ENCODE results near the gene ST6GAL1.

Gene ST6GAL1

DNA sequence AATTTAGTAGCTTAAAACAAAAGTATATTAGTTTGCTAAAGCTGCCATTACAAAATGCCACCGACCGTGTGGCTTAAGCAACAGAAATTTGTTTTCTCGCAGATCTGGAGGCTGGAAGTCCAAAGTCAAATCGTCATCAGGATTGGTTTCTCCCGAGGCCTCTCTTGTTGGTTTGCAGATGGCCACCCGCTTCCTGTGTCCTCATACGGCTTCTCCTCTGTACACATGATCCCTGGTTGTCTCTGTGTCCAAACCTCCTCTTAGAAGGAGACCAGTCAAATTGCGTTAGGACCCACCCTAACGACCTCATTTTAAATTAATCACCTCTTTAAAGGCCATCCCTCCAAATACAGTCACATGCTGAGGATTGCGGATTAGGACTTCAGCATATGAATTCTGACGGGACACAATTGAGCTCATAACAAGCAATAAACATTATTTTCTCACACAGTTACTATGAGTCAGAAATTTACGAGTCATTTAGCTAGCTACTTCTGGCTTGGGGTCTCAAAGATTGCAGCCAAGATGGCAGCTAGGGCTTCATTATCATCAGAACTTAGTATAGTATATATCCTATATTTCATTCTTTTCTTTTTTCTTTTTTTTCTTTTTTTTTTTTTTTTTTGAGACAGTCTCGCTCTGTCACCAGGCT, 150.6 kb downstream of the ST6GAL1 start:
- DNase-seq = no peak

DNA sequence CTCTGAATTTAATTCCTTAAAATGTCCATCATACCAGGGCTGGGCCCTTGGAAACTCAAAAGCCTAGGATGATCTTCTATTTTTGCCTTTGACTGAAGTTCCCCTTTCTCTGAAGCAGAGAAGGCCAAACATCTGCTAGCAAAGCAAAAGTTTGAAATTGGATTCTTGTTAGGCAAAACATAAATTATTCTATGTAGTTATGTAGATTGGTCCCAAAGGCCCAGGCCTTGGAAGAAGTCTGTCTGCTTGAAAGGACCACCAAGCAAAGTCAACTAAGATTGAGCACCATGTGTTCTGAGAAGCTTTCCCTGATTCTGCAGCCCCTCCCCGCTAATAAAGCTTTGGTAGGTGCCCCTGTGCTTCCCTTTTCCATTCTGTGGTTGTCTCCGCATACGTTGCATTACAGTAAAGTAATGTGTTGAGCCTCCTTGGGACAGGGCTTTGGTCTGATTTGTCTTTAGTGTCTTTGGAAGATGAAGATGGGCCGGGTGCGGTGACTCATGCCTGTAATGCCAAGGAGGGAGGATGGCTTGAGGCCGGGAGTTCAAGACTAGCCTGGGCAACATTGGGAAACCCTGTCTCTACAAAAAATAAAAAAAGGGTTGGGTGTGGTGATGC, 152.5 kb downstream of the ST6GAL1 start:
- no peak for DNase-seq

- no peak for DNase-seq
Measured at GRCh38 chr3:187084126-187084525, 153.8 kb downstream of the ST6GAL1 start.

- no peak for DNase-seq
Measured at GRCh38 chr3:187084580-187084979, 154.3 kb downstream of the ST6GAL1 start.

- no peak for DNase-seq
Measured at GRCh38 chr3:187085021-187085666, 154.8 kb downstream of the ST6GAL1 start.

DNA sequence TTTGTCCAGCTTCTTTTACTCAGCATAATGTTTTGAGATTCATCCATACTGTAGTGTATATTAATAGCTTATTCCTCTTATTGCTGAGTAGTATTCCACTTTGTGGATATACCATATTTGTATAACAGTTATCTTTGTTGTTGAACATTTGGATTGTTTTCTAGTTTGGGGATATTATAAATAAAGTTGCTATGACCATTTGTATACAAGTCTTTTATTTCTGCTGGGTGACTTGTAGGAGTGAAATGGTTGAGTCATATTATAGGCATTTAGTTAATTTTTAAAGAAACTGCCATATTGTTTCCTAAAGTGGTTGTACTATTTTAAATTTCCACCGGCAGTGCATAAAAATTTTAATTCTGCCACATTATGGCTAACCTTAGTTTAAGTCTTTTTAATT, 155.6 kb downstream of the ST6GAL1 start:
- no peak for DNase-seq

DNA sequence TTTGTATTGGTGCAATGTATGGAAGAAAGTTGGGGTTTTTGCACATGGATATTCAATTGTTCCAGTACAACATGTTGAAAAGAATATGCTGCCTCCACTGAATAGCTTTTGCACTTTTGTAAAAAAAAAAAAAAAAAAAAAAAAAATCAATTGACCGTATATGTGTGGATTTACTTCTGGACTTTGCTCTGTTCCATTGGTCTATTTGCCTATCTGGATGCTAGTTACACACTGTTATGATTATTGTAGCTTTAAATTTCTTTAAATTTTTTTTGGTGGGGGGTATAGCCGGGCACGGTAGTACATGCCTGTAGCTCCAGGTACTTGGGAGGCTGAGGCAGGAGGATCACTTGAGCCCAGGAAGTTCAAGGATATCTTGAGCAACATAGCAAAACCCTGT, 156.5 kb downstream of the ST6GAL1 start:
- no peak for DNase-seq

GRCh38 chr3:187088701-187089100, 158.4 kb downstream of the ST6GAL1 start:
- no peak for DNase-seq

DNA sequence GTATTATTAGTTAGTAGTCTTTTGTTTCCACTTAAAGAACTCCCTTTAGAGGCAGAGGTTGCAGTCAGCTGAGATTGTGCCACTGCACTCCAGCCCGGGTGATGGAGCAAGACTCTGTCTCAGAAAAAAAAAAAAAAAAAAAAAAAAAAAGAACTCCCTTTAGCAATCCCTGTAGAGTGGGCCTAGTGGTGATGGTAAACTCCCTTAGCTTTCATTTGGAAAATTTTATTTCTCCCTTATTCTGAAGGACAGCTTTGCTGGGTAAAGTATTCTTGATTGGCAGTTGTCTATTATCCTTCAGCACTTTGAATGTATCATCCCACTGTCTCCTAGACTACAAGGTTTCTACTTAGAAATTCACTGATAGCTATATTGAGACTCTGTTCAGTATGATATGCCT, 163.0 kb downstream of the ST6GAL1 start:
- no peak for DNase-seq

DNA sequence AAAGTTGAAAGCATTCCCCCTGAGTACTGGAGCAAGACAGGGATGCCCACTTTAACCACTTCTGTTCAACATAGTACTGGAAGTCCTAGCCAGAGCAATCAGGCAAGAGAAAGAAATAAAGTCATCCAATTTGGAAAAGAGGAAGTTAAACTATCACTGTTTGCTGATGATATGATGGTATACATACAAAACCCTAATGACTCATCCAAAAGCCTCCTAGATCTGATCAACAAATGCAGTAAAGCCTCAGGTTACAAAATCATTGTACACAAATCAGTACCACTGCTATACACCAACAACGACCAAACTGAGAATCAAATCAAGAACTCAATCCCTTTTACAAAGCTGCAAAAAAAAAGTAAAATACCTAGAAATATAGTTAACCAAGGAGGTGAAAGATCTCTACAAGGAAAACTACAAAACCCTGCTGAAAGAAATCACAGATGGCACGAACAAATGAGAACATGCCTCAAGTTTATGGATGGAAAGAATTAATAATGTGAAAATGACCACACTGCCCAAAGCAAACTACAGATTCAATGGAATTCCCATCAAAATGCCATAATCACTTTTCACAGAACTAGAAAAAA, 168.7 kb downstream of the ST6GAL1 start:
- DNase-seq = no peak

DNA sequence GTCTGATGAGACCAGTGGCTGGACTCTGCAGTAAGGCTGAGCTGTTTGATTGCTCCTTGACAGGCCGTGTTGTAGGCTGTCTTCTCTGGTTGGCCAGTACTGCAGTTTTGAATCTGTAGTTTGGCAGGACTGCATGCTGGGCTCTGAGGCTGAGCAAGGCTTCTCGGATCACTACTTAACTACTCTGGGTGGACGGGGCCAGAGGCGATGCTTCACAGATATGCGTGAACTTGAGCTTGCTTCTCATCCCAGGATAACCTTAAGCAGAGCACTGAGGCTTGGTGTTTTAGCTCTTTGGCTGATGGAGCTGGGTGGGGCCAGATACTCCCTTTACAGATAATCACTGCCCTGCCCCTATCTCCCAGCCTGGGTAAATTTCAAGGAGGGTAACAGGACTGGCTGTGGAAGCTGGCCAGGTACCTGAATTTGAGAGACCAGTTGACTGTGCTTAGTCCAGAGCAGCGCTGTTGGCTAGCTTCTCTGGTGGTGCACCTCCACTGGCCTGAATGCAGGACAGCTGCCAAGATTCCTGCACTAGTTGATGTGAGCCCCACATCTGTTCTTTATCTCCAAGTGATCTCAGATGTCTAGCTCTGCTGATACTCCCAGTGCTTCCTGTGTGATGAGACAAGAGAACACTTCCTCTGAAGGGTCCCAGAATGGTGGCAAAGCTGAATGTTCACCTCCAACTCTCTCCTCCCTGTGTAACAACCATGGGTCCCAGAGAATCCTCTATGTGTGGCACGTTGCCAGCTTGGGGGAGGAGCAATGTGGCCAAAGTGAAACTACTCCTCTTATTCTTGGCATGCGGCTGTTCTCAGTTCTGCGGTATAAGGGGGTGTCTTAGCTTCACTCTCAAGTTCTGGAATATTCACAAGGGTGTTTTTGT, 171.1 kb downstream of the ST6GAL1 start:
- peak; percentile 35 for DNase-seq

GRCh38 chr3:187102073-187102634, 171.8 kb downstream of the ST6GAL1 start:
- no peak for DNase-seq

- DNase-seq = no peak
Measured at GRCh38 chr3:187103251-187103650, 172.9 kb downstream of the ST6GAL1 start.

DNA sequence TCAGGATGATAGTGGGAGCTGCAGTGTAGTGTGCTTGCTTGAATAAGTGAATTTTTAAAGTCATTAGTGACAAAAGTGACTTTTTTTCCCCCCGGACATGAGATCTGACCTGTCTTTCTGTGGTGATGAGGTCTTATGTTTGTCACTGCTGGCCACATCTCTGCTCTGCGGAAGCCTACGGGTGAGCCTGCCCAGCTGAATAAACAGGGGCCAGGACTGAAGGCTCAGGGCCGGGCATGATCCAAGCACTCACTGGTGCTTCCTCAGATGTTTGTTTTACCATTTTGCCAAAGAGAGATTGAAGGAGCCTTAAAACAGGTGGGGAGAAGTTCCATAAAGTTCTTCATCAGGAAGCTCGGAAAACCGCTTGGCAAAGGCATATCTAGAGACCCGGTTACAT, 174.0 kb downstream of the ST6GAL1 start:
- DNase-seq = no peak

DNA sequence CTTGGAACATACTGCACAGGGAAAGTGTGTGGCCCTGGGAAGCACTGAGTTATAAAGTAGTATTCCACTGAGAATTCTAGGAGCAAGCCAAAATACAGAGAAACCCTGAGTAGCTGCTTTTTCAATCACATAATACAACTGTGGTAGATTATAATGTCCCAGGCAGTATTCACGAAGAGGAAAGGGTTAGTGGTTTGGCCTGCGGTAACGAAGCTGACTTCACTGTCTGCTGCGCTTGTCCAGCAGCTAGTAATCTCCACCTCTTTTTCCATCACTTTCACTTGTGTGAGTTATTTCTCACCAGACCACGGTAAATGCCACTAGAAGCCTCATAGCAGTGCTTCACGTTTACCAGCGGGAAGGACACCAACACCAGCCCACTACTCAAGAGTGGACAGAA, 174.6 kb downstream of the ST6GAL1 start:
- no peak for DNase-seq

- no peak for DNase-seq
Measured at GRCh38 chr3:187105700-187106099, 175.4 kb downstream of the ST6GAL1 start.

DNA sequence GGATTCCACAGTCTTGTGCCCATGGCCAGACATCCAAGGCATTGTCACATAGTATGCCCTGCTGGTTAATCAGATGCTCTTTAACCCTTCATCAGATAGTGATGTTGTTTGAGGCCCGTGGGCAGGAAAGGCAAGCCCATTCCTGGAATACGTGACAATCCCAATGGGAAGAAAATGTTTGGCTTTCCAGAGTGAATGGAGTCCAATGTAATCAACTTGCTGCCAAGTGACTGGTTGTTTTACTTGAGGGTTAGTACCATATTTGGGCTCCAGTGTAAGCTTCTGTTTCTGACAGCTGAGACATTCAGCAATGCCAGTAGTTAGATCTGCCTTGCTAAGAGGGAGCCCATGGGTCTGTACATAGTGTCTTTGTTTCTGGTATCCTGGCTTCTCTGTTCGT, 177.7 kb downstream of the ST6GAL1 start:
- DNase-seq = no peak

- no peak for DNase-seq
Measured at GRCh38 chr3:187110156-187110555, 179.8 kb downstream of the ST6GAL1 start.

GRCh38 chr3:187112934-187113793, 182.8 kb downstream of the ST6GAL1 start:
- DNase-seq = no peak

DNA sequence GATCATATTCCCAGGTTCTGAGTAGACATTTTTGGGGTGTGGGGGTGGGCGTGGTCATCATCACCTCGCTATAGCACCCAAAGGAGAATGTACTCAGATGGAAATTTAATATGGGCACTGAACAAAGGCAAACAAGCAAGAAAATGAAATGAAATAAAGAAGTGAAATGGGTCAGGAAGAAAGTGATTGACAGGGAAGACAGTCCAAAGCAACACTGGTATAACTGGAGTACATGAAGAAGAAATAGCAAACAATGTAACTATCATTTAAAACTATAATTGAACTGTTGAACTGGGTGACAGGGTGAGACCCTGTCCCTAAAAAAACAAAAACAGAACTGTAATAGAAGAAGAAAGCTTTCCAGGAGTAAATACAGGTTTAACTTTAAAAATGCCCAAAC, 184.2 kb downstream of the ST6GAL1 start:
- DNase-seq = no peak

DNA sequence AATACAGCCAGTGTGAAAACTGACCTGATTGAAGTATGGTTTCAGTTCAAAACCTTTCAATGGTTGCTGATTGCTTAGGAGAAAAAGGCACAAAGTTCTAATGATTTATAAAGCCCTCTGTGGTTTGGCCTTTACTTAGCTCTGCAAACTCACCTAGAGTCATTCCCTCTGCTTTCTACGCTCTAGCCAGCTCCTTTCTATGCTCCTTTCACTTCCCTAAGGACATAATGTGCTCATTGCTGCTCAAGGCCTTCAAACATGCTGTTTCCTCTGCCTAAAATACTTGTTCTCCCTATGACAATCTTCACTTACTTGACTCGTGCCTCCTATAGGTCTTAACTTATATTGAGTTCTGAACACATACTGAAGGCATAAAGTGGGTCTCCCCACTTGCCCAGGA, 190.0 kb downstream of the ST6GAL1 start:
- no peak for DNase-seq

DNA sequence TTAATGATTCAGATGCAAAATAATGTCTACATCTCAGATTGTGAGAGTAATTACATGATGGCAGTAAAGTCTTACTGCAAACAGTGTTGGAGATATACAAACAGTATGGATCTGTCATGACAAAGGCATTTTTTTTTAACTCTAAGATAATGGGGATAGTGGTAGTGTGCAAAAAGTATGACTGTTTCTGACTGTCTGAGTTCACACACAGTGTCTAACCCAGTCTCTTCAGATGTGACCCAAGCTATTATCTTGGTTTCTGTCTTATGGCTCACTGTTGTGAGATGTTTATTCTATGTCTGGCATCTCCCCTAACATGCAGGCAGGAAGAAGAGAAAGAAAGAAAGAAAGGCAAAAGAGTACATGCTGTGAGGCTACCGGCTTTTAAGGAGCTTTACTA, 191.9 kb downstream of the ST6GAL1 start:
- no peak for DNase-seq
